ACC112 (cell line): Measurements from ENCODE around the gene PABPN1.
A peak's percentile ranks its signal among the peaks of the same experiment; 100 is the strongest.

Experiments used
- H2AFZ ChIP-seq: fragments of 200-600 bp; sonication (generic); one replicate; pipeline ENCODE4 v1.6.0; 2017; ENCODE audit warnings: antibody characterized with exemption, low read length; ENCODE audit not compliant: unreplicated experiment
- H3K27ac ChIP-seq: fragments of 200-600 bp; sonication (generic); 2 replicates; pipeline ENCODE4 v1.5.1; 2014; ENCODE audit warnings: low read depth, mild to moderate bottlenecking, antibody characterized with exemption, low read length, moderate library complexity
- H3K27me3 ChIP-seq: fragments of 200-600 bp; sonication (generic); 2 replicates; pipeline ENCODE4 v1.6.1; 2014; ENCODE audit warnings: mild to moderate bottlenecking, antibody characterized with exemption, low read length, moderate library complexity, mixed read lengths; ENCODE audit not compliant: insufficient read depth
- H3K36me3 ChIP-seq: fragments of 200-600 bp; sonication (generic); 2 replicates; pipeline ENCODE4 v1.6.1; 2016; ENCODE audit warnings: mild to moderate bottlenecking, antibody characterized with exemption, low read length, moderate library complexity, mixed read lengths; ENCODE audit not compliant: insufficient read depth
- H3K4me1 ChIP-seq: fragments of 200-600 bp; sonication (generic); one replicate; pipeline ENCODE4 v1.6.1; 2016; ENCODE audit warnings: low read length, mixed read lengths; ENCODE audit not compliant: insufficient read depth, unreplicated experiment, control insufficient read depth
- H3K4me3 ChIP-seq: fragments of 200-600 bp; sonication (generic); 2 replicates; pipeline ENCODE4 v1.5.1; 2014; ENCODE audit warnings: mild to moderate bottlenecking, low read depth, low read length
- H3K79me2 ChIP-seq: fragments of 200-600 bp; sonication (generic); one replicate; pipeline ENCODE4 v1.6.0; 2016; ENCODE audit warnings: low read length; ENCODE audit not compliant: control insufficient read depth, unreplicated experiment, insufficient read depth

The PABPN1 gene

GRCh38 chr14:23339506-23340268 lies 18.4 kb downstream of the PABPN1 start:
- no peak overlapping the region for H3K4me3 ChIP-seq
- no peaks in the 10 kb centered on the region; the same call in 1 of the 2 replicates for H3K36me3 ChIP-seq
- H3K4me1 ChIP-seq, result no peaks in the 10 kb centered on the region
- H3K79me2 ChIP-seq, result no peaks in the 10 kb centered on the region
- H3K27ac ChIP-seq, result no peak overlapping the region
- peaks cover 23% of the 10 kb centered on the region for H3K27me3 ChIP-seq
- H2AFZ ChIP-seq, result no peak overlapping the region

- peaks cover 8% of the 10 kb centered on the region for H3K27me3 ChIP-seq
- no peak overlapping the region for H3K27ac ChIP-seq
- H3K36me3 ChIP-seq, result no peaks in the 10 kb centered on the region
- no peaks in the 10 kb centered on the region for H3K79me2 ChIP-seq
- no peak overlapping the region for H2AFZ ChIP-seq
- no peaks in the 10 kb centered on the region for H3K4me1 ChIP-seq
- no peak overlapping the region for H3K4me3 ChIP-seq
Measured at GRCh38 chr14:23344481-23344880, 23.2 kb downstream of the PABPN1 start.

- no peak overlapping the region for H3K27ac ChIP-seq
- peaks cover 8% of the 10 kb centered on the region for H3K27me3 ChIP-seq
- H3K4me3 ChIP-seq, result no peak overlapping the region
- no peaks in the 10 kb centered on the region for H3K36me3 ChIP-seq
- H3K4me1 ChIP-seq, result no peaks in the 10 kb centered on the region
- H2AFZ ChIP-seq, result no peak overlapping the region
- H3K79me2 ChIP-seq, result no peaks in the 10 kb centered on the region
Measured at GRCh38 chr14:23345987-23346692, 24.9 kb downstream of the PABPN1 start.

- no peaks in the 10 kb centered on the region for H3K4me1 ChIP-seq
- no peak overlapping the region for H3K27ac ChIP-seq
- no peak overlapping the region for H2AFZ ChIP-seq
Measured at GRCh38 chr14:23346693-23347405, 25.6 kb downstream of the PABPN1 start.

GRCh38 chr14:23347406-23348296 lies 26.4 kb downstream of the PABPN1 start:
- Histone ChIP-seq H3K27ac (no peak overlapping the region), H2AFZ (no peak overlapping the region), H3K4me1 (no peaks in the 10 kb centered on the region), H3K27me3 (peaks cover 2% of the 10 kb centered on the region), H3K36me3 (no peaks in the 10 kb centered on the region), H3K4me3 (no peak overlapping the region), H3K79me2 (no peaks in the 10 kb centered on the region)

More at GRCh38 chr14:23346693-23347405, 25.6 kb downstream of the PABPN1 start:
- no peaks in the 10 kb centered on the region for H3K79me2 ChIP-seq
- H3K36me3 ChIP-seq, result no peaks in the 10 kb centered on the region
- peaks cover 8% of the 10 kb centered on the region for H3K27me3 ChIP-seq
- no peak overlapping the region for H3K4me3 ChIP-seq

GRCh38 chr14:23348297-23348655 lies 27.0 kb downstream of the PABPN1 start:
- no peaks in the 10 kb centered on the region for H3K79me2 ChIP-seq
- H3K27ac ChIP-seq, result no peak overlapping the region
- H3K36me3 ChIP-seq, result no peaks in the 10 kb centered on the region
- H2AFZ ChIP-seq, result no peak overlapping the region
- H3K27me3 ChIP-seq, result no peaks in the 10 kb centered on the region
- peaks cover 4% of the 10 kb centered on the region for H3K4me1 ChIP-seq
- H3K4me3 ChIP-seq, result no peak overlapping the region

GRCh38 chr14:23349156-23349845 lies 28.0 kb downstream of the PABPN1 start:
- Histone ChIP-seq H3K36me3 (no peaks in the 10 kb centered on the region), H3K4me3 (no peak overlapping the region), H2AFZ (no peak overlapping the region), H3K27ac (no peak overlapping the region), H3K79me2 (no peaks in the 10 kb centered on the region), H3K27me3 (no peaks in the 10 kb centered on the region), H3K4me1 (peaks cover 4% of the 10 kb centered on the region)

- H3K4me3 ChIP-seq, result peak overlapping the region; percentile 95
- H3K27ac ChIP-seq, result no peak overlapping the region
- no peaks in the 10 kb centered on the region for H3K36me3 ChIP-seq
- no peaks in the 10 kb centered on the region for H3K79me2 ChIP-seq
- peak overlapping the region; percentile 82 for H2AFZ ChIP-seq
- H3K4me1 ChIP-seq, result peaks cover 4% of the 10 kb centered on the region
- H3K27me3 ChIP-seq, result no peaks in the 10 kb centered on the region
Measured at GRCh38 chr14:23351681-23352505, 30.6 kb downstream of the PABPN1 start.
